ENCODE results near the gene TUBD1.

- TF ChIP-seq CTCF (IDR thresholded peaks at IDR 0.05; ENCODE audit: insufficient read depth, low read length, poor library complexity, severe bottlenecking): no peak
- no peak for TF ChIP-seq EZH2phosphoT487 (conservative IDR thresholded peaks at IDR 0.05; ENCODE audit: low read length)
These were observed 41.0 kb downstream of the TUBD1 start for GRCh38 chr17:59851439-59852375.
